B cell (primary cell): ENCODE data around the gene CHRM2. TPM values are rescaled to one million over a fixed set of nuclear protein-coding genes. Genes with fewer than 3 reads are reported as not detected.

Experiments used
- ATAC-seq: fragments of 200-7000 bp; cut with Tn5 transposase; one replicate; pipeline ENCODE4 v1.10.0; 2021; ENCODE audit warnings: low read depth, mild to moderate bottlenecking, moderate number of reproducible peaks, moderate library complexity
- CTCF ChIA-PET: fragments of 350-600 bp; sonication (Branson Sonifier 250); formaldehyde crosslinking; loops from one replicate; lab custom pipeline; 2021; ENCODE audit warnings: antibody characterized with exemption, inconsistent platforms; lab: Charles Lee
- POLR2A ChIA-PET: fragments of 350-600 bp; sonication (Branson Sonifier 250); formaldehyde crosslinking; loops from one replicate; lab custom pipeline; 2021; ENCODE audit warnings: antibody characterized with exemption; lab: Charles Lee
- DNase-seq: peaks from one replicate; pipeline ENCODE4 v3.0.0; 2013
- H2AFZ ChIP-seq: 2 replicates; pipeline ENCODE4 v1.6.1; 2012; ENCODE audit warnings: mild to moderate bottlenecking, low read depth, low read length; ENCODE audit not compliant: insufficient read depth, poor library complexity, severe bottlenecking
- H3K27ac ChIP-seq, 2 donors: 1 replicate in 1 of 2; 2 replicates in 1 of 2; pipeline ENCODE4 v1.5.1; 2012 to 2013; ENCODE audit warnings: low read length in 2 of 2, mild to moderate bottlenecking in 2 of 2, moderate library complexity in 1 of 2
- H3K27me3 ChIP-seq, 4 experiments: fragments of 200-600 bp in 1 of 4; sonication (generic) in 1 of 4; replicated peaks in 1 of 4; 1 replicate in 2 of 4; 2 replicates in 2 of 4; pipeline versions ENCODE4 v1.6.1 to v1.7.0; 2013 to 2016; ENCODE audit warnings: low read length in 3 of 4, mild to moderate bottlenecking in 2 of 4, mixed read lengths in 1 of 4, moderate library complexity in 1 of 4; ENCODE audit not compliant: insufficient read depth in 4 of 4, control insufficient read depth in 3 of 4; ENCODE audit errors: control extremely low read depth in 1 of 4
- H3K36me3 ChIP-seq, 2 experiments: replicated peaks in 1 of 2; 1 replicate in 1 of 2; 2 replicates in 1 of 2; pipeline versions ENCODE4 v1.6.1 to v1.7.1; 2013; ENCODE audit warnings: low read length in 1 of 2; ENCODE audit not compliant: insufficient read depth in 2 of 2, control insufficient read depth in 1 of 2; ENCODE audit errors: control extremely low read depth in 1 of 2, extremely low read depth in 1 of 2
- H3K4me1 ChIP-seq, 2 donors: fragments of 200-600 bp in 1 of 2; sonication (generic) in 1 of 2; 1 replicate in 1 of 2; 2 replicates in 1 of 2; pipeline versions ENCODE4 v1.5.1 to v1.6.1; 2013 to 2017; ENCODE audit warnings: low read length in 2 of 2; ENCODE audit not compliant: control insufficient read depth in 2 of 2, insufficient read depth in 2 of 2
- H3K4me2 ChIP-seq: replicated peaks from 2 replicates; pipeline ENCODE3; 2012; ENCODE audit warnings: mild to moderate bottlenecking, low read depth, low read length; ENCODE audit not compliant: poor library complexity, severe bottlenecking
- H3K4me3 ChIP-seq, 5 experiments: fragments of 200-600 bp in 1 of 5; sonication (generic) in 1 of 5; 1 replicate in 3 of 5; 2 replicates in 2 of 5; pipeline versions ENCODE4 v1.5.1 to v1.7.0; 2011 to 2016; ENCODE audit warnings: low read length in 4 of 5, mild to moderate bottlenecking in 4 of 5, low read depth in 2 of 5, control low read depth in 1 of 5, moderate library complexity in 1 of 5; ENCODE audit not compliant: insufficient read depth in 1 of 5; ENCODE audit errors: control extremely low read depth in 1 of 5, extremely low read depth in 1 of 5
- H3K79me2 ChIP-seq: fragments of 200-600 bp; sonication (generic); one replicate; pipeline ENCODE4 v1.6.0; 2016; ENCODE audit warnings: low read length; ENCODE audit not compliant: control insufficient read depth, insufficient read depth
- H3K9ac ChIP-seq: fragments of 200-600 bp; sonication (generic); 2 replicates; pipeline ENCODE4 v1.6.1; 2017; ENCODE audit warnings: mild to moderate bottlenecking, low read length, moderate library complexity
- H3K9me3 ChIP-seq, 3 donors: one replicate each; pipeline versions ENCODE4 v1.6.1 to v1.7.1; 2013; ENCODE audit warnings: low read length in 2 of 3; ENCODE audit not compliant: control insufficient read depth in 2 of 3, insufficient read depth in 1 of 3; ENCODE audit errors: control extremely low read depth in 1 of 3
- H4K20me1 ChIP-seq: 2 replicates; pipeline ENCODE4 v1.6.0; 2012; ENCODE audit warnings: mild to moderate bottlenecking, low read length; ENCODE audit not compliant: insufficient read depth, control insufficient read depth, poor library complexity, severe bottlenecking
- H3K27ac Mint-ChIP-seq: one replicate; pipeline ENCODE4 v1.8.0; 2021; ENCODE audit warnings: mixed read lengths
- H3K27me3 Mint-ChIP-seq: one replicate; pipeline ENCODE4 v1.8.0; 2021; ENCODE audit warnings: mixed read lengths
- H3K4me1 Mint-ChIP-seq: one replicate; pipeline ENCODE4 v1.8.0; 2021; ENCODE audit warnings: mixed read lengths
- H3K4me3 Mint-ChIP-seq: one replicate; pipeline ENCODE4 v1.8.0; 2021; ENCODE audit warnings: mixed read lengths
- H3K9me3 Mint-ChIP-seq: one replicate; pipeline ENCODE4 v1.8.0; 2022; ENCODE audit warnings: mixed read lengths; ENCODE audit not compliant: insufficient read depth
- CTCF ChIP-seq: fragments of 200-600 bp; IDR thresholded peaks from one replicate; pipeline ENCODE4 v1.8.0; 2022; ENCODE audit warnings: antibody characterized with exemption, mild to moderate bottlenecking
- EZH2 ChIP-seq: IDR thresholded peaks from 2 replicates; pipeline ENCODE4 v1.6.1; 2012; ENCODE audit warnings: borderline replicate concordance, low read depth, mild to moderate bottlenecking, moderate library complexity, low read length; ENCODE audit not compliant: insufficient read depth, poor library complexity, severe bottlenecking
- WGBS: methylation state at CpG from one replicate; pipeline ENCODE4 v1.1.5; 2013; ENCODE audit warnings: missing lambda C conversion rate; ENCODE audit not compliant: insufficient coverage; 5-methylcytosine and 5-hydroxymethylcytosine counted together
- intact Hi-C: fragments of 100-400 bp; cut with micrococcal nuclease; formaldehyde crosslinking; loops from one replicate; pipeline ENCODE4 v1.10.0; 2022
- polyA plus RNA-seq: library from polyadenylated mRNA; depleted of rRNA; stranded (reverse); fragments of >200 nt; gene quantifications from 2 replicates; pipeline ENCODE4 v1.2.3, GENCODE V29; 2012
- total RNA-seq, 2 donors: library from RNA; stranded (reverse); fragments of 120-200 nt in 1 of 2; gene quantifications; 1 replicate in 1 of 2; 2 replicates in 1 of 2; pipeline versions ENCODE4 v1.2.3 to v1.2.4, GENCODE V29; 2013 to 2022

CHRM2 gene
- total and polyA plus RNA-seq, 2 donors (not counting 1 experiment from before 2014, with no cell fraction given): not detected

DNA sequence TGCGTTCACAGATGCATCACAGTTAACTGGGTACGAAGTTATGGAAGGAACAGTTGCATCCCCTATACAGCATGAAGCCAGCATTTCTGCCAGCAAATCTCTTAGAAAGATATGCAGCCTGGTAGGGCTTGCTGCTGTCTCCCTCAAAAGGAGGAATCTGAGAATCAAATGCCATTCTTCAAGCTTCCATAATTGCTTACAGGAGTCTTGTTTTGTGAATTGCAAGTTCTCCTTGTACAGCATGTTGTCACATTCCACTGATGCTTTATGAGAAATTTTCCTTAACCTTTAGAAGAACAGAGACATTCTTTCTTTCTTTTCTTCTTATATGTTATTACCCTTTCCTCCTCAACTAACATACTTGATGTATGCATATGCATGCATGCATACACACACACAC, 134.6 kb downstream of the CHRM2 start:
- no peak overlapping the region for H3K27ac ChIP-seq
- no peak overlapping the region for H3K4me3 ChIP-seq
- ATAC-seq: no peak
- Mint-ChIP-seq H3K4me3 (no peak overlapping the region), H3K27ac (no peak overlapping the region), H3K4me1 (no peaks in the 10 kb centered on the region), H3K27me3 (no peaks in the 10 kb centered on the region), H3K9me3 (peaks cover 5% of the 10 kb centered on the region)
- no peaks in the 10 kb centered on the region for H3K4me1 ChIP-seq
- CTCF ChIA-PET: no interaction called here
- intact Hi-C loops: no loop called here
- TF ChIP-seq EZH2: no peak
- TF ChIP-seq CTCF: no peak
- H4K20me1 ChIP-seq: no peaks in the 10 kb centered on the region
- POLR2A ChIA-PET: no interaction called here
- H3K9me3 ChIP-seq: no peaks in the 10 kb centered on the region
- 100% methylated on average over 2 of the region's 2 CpGs for WGBS
- no peak overlapping the region for H3K4me2 ChIP-seq
- no peak for DNase-seq
- H2AFZ ChIP-seq: no peak overlapping the region
- no peaks in the 10 kb centered on the region for H3K79me2 ChIP-seq
- H3K27me3 ChIP-seq: no peaks in the 10 kb centered on the region
- H3K36me3 ChIP-seq: no peaks in the 10 kb centered on the region
- no peak overlapping the region for H3K9ac ChIP-seq

- H3K4me1 ChIP-seq: no peaks in the 10 kb centered on the region
- DNase-seq (no peak), ATAC-seq (no peak)
- H3K79me2 ChIP-seq: no peaks in the 10 kb centered on the region
- Mint-ChIP-seq H3K4me1 (no peaks in the 10 kb centered on the region), H3K9me3 (peaks cover 5% of the 10 kb centered on the region), H3K27me3 (no peaks in the 10 kb centered on the region), H3K4me3 (no peak overlapping the region), H3K27ac (no peak overlapping the region)
- no peak for TF ChIP-seq EZH2
- no peak for TF ChIP-seq CTCF
- no peaks in the 10 kb centered on the region for H3K27me3 ChIP-seq
- H3K9ac ChIP-seq: no peak overlapping the region
- intact Hi-C loops: no loop called here
- no peaks in the 10 kb centered on the region for H3K36me3 ChIP-seq
- ChIA-PET POLR2A (no interaction called here), CTCF (no interaction called here)
- H3K4me2 ChIP-seq: no peak overlapping the region
- H3K4me3 ChIP-seq: no peak overlapping the region
- no peak overlapping the region for H2AFZ ChIP-seq
- H3K27ac ChIP-seq: no peak overlapping the region
- H3K9me3 ChIP-seq: no peaks in the 10 kb centered on the region
- WGBS: 46% methylated on average over 2 of the region's 2 CpGs
- H4K20me1 ChIP-seq: no peaks in the 10 kb centered on the region
Observed at GRCh38 chr7:137003566-137003965, 135.1 kb downstream of the CHRM2 start.
